HepG2 (cell line): ENCODE data around the gene MPC1. TPM values are rescaled to one million over a fixed set of nuclear protein-coding genes. Genes with fewer than 3 reads are reported as not detected.

ENCODE experiments used
- HOXA5 ChIP-seq: sonication (generic); formaldehyde crosslinking; IDR thresholded peaks from 2 replicates; pipeline ENCODE4 v1.4.0; 2020; ENCODE audit warnings: missing genetic modification reagents
- NFATC3 ChIP-seq: sonication (generic); formaldehyde crosslinking; IDR thresholded peaks from 2 replicates; pipeline ENCODE4 v1.5.1; 2020; ENCODE audit warnings: mild to moderate bottlenecking, missing genetic modification reagents
- SAFB2 ChIP-seq: sonication (generic); formaldehyde crosslinking; IDR thresholded peaks from 2 replicates; pipeline ENCODE4 v1.5.1; 2020; ENCODE audit warnings: missing genetic modification reagents, low read depth, mild to moderate bottlenecking, borderline replicate concordance
- SATB2 ChIP-seq: sonication (generic); formaldehyde crosslinking; IDR thresholded peaks from 2 replicates; pipeline ENCODE4 v1.5.0; 2020; ENCODE audit warnings: missing genetic modification reagents
- SMARCC2 ChIP-seq: fragments of 450-650 bp; IDR thresholded peaks from 2 replicates; pipeline ENCODE4 v1.6.1; 2017; ENCODE audit warnings: antibody characterized with exemption, mild to moderate bottlenecking
- ZNF260 ChIP-seq: sonication (generic); formaldehyde crosslinking; IDR thresholded peaks from 2 replicates; pipeline ENCODE4 v1.4.0; 2020; ENCODE audit warnings: missing genetic modification reagents, low read depth, mild to moderate bottlenecking, borderline replicate concordance
- ZNF563 ChIP-seq: sonication (generic); formaldehyde crosslinking; IDR thresholded peaks from 2 replicates; pipeline ENCODE4 v1.8.0; 2022; ENCODE audit warnings: mild to moderate bottlenecking, moderate library complexity, missing genetic modification reagents
- ZNF790 ChIP-seq: sonication (generic); formaldehyde crosslinking; IDR thresholded peaks from 2 replicates; pipeline ENCODE4 v1.8.0; 2022; ENCODE audit warnings: missing genetic modification reagents, mild to moderate bottlenecking, borderline replicate concordance
- ZSCAN31 ChIP-seq: sonication (generic); formaldehyde crosslinking; IDR thresholded peaks from 2 replicates; pipeline ENCODE4 v1.5.0; 2020; ENCODE audit warnings: low read depth, mild to moderate bottlenecking, missing genetic modification reagents
- polyA plus RNA-seq, 8 experiments: library from polyadenylated mRNA; depleted of rRNA in 3 of 8; stranded (reverse) in 7 of 8; unstranded in 1 of 8; fragments of >200 nt; fragmentation: Illumina TruSeq in 4 of 8; extraction: Trizol in 4 of 8; gene quantifications; 2 replicates each; pipeline versions ENCODE4 v1.2.1 to v1.2.3, GENCODE V29; 2011 to 2016; ENCODE audit warnings: low read depth in 4 of 8, missing spikeins in 1 of 8, mixed read lengths in 1 of 8; ENCODE audit not compliant: insufficient read depth in 1 of 8
- total RNA-seq, 5 experiments: library from RNA; depleted of rRNA; stranded (reverse); fragments of >200 nt; fragmentation: Illumina TruSeq; extraction: Trizol; gene quantifications; 2 replicates each; pipeline ENCODE4 v1.2.3, GENCODE V29; 2016; ENCODE audit warnings: low read depth in 1 of 5
- TF ChIP-seq, protein P1 (sequence below), 2 experiments: fragments of 450-650 bp in 1 of 2; sonication (generic) in 1 of 2; formaldehyde crosslinking in 1 of 2; IDR thresholded peaks; 2 replicates each; pipeline versions ENCODE4 v1.6.1 to v1.8.0; 2016 to 2022; ENCODE audit warnings: antibody characterized with exemption in 1 of 2, mild to moderate bottlenecking in 1 of 2, missing genetic modification reagents in 1 of 2
- TF ChIP-seq, protein P2 (sequence below): IDR thresholded peaks from 2 replicates; pipeline ENCODE4 v1.4.0; 2020; ENCODE audit warnings: mild to moderate bottlenecking, missing genetic modification reagents
- TF ChIP-seq, protein P3 (sequence below): sonication (generic); formaldehyde crosslinking; IDR thresholded peaks from 2 replicates; pipeline ENCODE4 v1.4.0; 2020; ENCODE audit warnings: low read depth, mild to moderate bottlenecking, missing genetic modification reagents

Gene MPC1
- total and polyA plus RNA-seq, 2 of the 13 experiments (the other 11 are each of a cell fraction or from before 2014, with no cell fraction given): 189 to 214 TPM

DNA sequence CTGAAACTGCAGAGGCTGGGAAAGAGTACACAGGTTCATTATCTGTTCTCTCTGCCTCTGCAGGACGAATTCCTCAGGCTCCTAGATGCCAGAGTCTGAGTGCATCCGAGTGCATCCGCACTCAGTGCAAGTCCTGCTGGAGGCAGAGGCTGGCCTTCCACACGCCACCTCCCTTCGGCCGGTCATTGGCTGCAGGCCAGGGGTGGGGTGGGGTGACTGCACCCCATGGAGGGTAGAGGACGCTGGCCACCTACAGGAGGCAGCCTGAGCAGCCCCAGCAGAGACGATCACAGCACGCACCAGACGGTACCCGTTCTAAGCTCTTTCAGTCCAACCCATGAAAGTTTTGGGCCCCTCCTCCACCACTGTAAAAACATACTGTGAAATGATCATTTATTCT lies 52.1 kb downstream of the MPC1 start (continued):
- TF ChIP-seq, protein P1, sequence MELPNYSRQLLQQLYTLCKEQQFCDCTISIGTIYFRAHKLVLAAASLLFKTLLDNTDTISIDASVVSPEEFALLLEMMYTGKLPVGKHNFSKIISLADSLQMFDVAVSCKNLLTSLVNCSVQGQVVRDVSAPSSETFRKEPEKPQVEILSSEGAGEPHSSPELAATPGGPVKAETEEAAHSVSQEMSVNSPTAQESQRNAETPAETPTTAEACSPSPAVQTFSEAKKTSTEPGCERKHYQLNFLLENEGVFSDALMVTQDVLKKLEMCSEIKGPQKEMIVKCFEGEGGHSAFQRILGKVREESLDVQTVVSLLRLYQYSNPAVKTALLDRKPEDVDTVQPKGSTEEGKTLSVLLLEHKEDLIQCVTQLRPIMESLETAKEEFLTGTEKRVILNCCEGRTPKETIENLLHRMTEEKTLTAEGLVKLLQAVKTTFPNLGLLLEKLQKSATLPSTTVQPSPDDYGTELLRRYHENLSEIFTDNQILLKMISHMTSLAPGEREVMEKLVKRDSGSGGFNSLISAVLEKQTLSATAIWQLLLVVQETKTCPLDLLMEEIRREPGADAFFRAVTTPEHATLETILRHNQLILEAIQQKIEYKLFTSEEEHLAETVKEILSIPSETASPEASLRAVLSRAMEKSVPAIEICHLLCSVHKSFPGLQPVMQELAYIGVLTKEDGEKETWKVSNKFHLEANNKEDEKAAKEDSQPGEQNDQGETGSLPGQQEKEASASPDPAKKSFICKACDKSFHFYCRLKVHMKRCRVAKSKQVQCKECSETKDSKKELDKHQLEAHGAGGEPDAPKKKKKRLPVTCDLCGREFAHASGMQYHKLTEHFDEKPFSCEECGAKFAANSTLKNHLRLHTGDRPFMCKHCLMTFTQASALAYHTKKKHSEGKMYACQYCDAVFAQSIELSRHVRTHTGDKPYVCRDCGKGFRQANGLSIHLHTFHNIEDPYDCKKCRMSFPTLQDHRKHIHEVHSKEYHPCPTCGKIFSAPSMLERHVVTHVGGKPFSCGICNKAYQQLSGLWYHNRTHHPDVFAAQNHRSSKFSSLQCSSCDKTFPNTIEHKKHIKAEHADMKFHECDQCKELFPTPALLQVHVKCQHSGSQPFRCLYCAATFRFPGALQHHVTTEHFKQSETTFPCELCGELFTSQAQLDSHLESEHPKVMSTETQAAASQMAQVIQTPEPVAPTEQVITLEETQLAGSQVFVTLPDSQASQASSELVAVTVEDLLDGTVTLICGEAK (IDR thresholded peaks at IDR 0.05): no peak
- TF ChIP-seq, protein P1 (CRISPR knock-in tag; IDR thresholded peaks at IDR 0.05): 0 out of 2 replicates have a peak, but pooled peaks have one; percentile 45
- TF ChIP-seq ZNF563 (CRISPR knock-in tag) (0 out of 2 replicates have a peak, but pooled peaks have one; percentile 23), HOXA5 (no peak), ZNF260 (CRISPR knock-in tag) (no peak), SATB2 (CRISPR knock-in tag) (no peak), SMARCC2 (no peak), NFATC3 (CRISPR knock-in tag) (no peak), SAFB2 (no peak), ZNF790 (CRISPR knock-in tag) (no peak), ZSCAN31 (CRISPR knock-in tag) (0 out of 2 replicates have a peak, but pooled peaks have one; percentile 31)
- TF ChIP-seq, protein P2, sequence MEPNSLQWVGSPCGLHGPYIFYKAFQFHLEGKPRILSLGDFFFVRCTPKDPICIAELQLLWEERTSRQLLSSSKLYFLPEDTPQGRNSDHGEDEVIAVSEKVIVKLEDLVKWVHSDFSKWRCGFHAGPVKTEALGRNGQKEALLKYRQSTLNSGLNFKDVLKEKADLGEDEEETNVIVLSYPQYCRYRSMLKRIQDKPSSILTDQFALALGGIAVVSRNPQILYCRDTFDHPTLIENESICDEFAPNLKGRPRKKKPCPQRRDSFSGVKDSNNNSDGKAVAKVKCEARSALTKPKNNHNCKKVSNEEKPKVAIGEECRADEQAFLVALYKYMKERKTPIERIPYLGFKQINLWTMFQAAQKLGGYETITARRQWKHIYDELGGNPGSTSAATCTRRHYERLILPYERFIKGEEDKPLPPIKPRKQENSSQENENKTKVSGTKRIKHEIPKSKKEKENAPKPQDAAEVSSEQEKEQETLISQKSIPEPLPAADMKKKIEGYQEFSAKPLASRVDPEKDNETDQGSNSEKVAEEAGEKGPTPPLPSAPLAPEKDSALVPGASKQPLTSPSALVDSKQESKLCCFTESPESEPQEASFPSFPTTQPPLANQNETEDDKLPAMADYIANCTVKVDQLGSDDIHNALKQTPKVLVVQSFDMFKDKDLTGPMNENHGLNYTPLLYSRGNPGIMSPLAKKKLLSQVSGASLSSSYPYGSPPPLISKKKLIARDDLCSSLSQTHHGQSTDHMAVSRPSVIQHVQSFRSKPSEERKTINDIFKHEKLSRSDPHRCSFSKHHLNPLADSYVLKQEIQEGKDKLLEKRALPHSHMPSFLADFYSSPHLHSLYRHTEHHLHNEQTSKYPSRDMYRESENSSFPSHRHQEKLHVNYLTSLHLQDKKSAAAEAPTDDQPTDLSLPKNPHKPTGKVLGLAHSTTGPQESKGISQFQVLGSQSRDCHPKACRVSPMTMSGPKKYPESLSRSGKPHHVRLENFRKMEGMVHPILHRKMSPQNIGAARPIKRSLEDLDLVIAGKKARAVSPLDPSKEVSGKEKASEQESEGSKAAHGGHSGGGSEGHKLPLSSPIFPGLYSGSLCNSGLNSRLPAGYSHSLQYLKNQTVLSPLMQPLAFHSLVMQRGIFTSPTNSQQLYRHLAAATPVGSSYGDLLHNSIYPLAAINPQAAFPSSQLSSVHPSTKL (CRISPR knock-in tag): peak; percentile 74
- TF ChIP-seq, protein P3, sequence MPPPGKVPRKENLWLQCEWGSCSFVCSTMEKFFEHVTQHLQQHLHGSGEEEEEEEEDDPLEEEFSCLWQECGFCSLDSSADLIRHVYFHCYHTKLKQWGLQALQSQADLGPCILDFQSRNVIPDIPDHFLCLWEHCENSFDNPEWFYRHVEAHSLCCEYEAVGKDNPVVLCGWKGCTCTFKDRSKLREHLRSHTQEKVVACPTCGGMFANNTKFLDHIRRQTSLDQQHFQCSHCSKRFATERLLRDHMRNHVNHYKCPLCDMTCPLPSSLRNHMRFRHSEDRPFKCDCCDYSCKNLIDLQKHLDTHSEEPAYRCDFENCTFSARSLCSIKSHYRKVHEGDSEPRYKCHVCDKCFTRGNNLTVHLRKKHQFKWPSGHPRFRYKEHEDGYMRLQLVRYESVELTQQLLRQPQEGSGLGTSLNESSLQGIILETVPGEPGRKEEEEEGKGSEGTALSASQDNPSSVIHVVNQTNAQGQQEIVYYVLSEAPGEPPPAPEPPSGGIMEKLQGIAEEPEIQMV (CRISPR knock-in tag): no peak
